SK-N-SH (cell line): Measurements from ENCODE around the gene DPM2. TPM values are rescaled to one million over a fixed set of nuclear protein-coding genes. Genes with fewer than 3 reads are reported as not detected.

Experiments used
- CTCF ChIA-PET: fragments of 300-600, 350-600 bp; formaldehyde crosslinking; extraction: SDS; loops from one replicate; lab custom pipeline; 2021; lab: Yijun Ruan, JAX
- POLR2A ChIA-PET: fragments of 350-600 bp; sonication (Branson Sonifier 250); formaldehyde crosslinking; extraction: SDS; loops from one replicate; lab custom pipeline; 2020; ENCODE audit warnings: antibody characterized with exemption, inconsistent platforms; lab: Yijun Ruan, JAX
- DNase-seq: peaks from one replicate; pipeline ENCODE4 v3.0.0; 2012
- H2AFZ ChIP-seq: fragments of 200-600 bp; sonication (generic); 2 replicates; pipeline ENCODE4 v1.8.1; 2016; ENCODE audit warnings: antibody characterized with exemption, mild to moderate bottlenecking, low read depth
- H3F3A ChIP-seq: fragments of 200-600 bp; sonication (generic); replicated peaks from 2 replicates; pipeline ENCODE3; 2016; ENCODE audit warnings: antibody characterized with exemption, mild to moderate bottlenecking; ENCODE audit not compliant: insufficient read depth
- H3K27ac ChIP-seq, 2 experiments: fragments of 200-500 bp in 1 of 2; fragments of 200-600 bp in 1 of 2; sonication (Bioruptor generic) in 1 of 2; sonication (generic), shearing (Covaris generic) in 1 of 2; 2 replicates each; pipeline versions ENCODE4 v1.5.1 to v1.6.1; 2014 to 2016; ENCODE audit warnings: low read depth in 2 of 2, inconsistent platforms in 1 of 2, low read length in 1 of 2, mild to moderate bottlenecking in 1 of 2, mixed read lengths in 1 of 2
- H3K27me3 ChIP-seq: fragments of 200-600 bp; sonication (generic), shearing (Covaris generic); 2 replicates; pipeline ENCODE4 v1.6.1; 2016; ENCODE audit warnings: mixed run types; ENCODE audit not compliant: insufficient read depth
- H3K36me3 ChIP-seq, 2 experiments: fragments of 200-500 bp in 1 of 2; fragments of 200-600 bp in 1 of 2; sonication (Bioruptor generic) in 1 of 2; sonication (generic) in 1 of 2; replicated peaks in 1 of 2; 2 replicates each; pipeline versions ENCODE3 to v1.5.1; 2014 to 2016; ENCODE audit warnings: low read length in 1 of 2, mild to moderate bottlenecking in 1 of 2; ENCODE audit not compliant: insufficient read depth in 2 of 2, control insufficient read depth in 1 of 2
- H3K4me1 ChIP-seq, 2 experiments: fragments of 200-500 bp in 1 of 2; fragments of 200-600 bp in 1 of 2; sonication (Bioruptor generic) in 1 of 2; sonication (generic), shearing (Covaris generic) in 1 of 2; 2 replicates each; pipeline versions ENCODE4 v1.5.1 to v1.6.1; 2014 to 2016; ENCODE audit warnings: low read depth in 1 of 2, low read length in 1 of 2, mixed run types in 1 of 2; ENCODE audit not compliant: insufficient read depth in 2 of 2, control insufficient read depth in 1 of 2
- H3K4me2 ChIP-seq: fragments of 200-600 bp; sonication (generic), shearing (Covaris generic); 2 replicates; pipeline ENCODE4 v1.6.1; 2017; ENCODE audit warnings: mixed run types
- H3K4me3 ChIP-seq, 2 experiments: fragments of 200-500 bp in 1 of 2; fragments of 200-600 bp in 1 of 2; sonication (Bioruptor generic) in 1 of 2; sonication (generic), shearing (Covaris generic) in 1 of 2; 2 replicates each; pipeline versions ENCODE4 v1.5.1 to v1.8.1; 2014 to 2016; ENCODE audit warnings: low read depth in 2 of 2, inconsistent platforms in 1 of 2, low read length in 1 of 2, mild to moderate bottlenecking in 1 of 2, mixed read lengths in 1 of 2, moderate library complexity in 1 of 2
- H3K79me2 ChIP-seq: fragments of 200-600 bp; sonication (generic); 2 replicates; pipeline ENCODE4 v1.8.1; 2017; ENCODE audit warnings: mild to moderate bottlenecking; ENCODE audit not compliant: insufficient read depth
- H3K9ac ChIP-seq: fragments of 200-600 bp; sonication (generic); 2 replicates; pipeline ENCODE4 v1.6.1; 2017; ENCODE audit warnings: mixed run types
- H3K9me2 ChIP-seq: fragments of 200-600 bp; sonication (generic); 2 replicates; pipeline ENCODE4 v1.6.1; 2017; ENCODE audit warnings: mixed run types
- H3K9me3 ChIP-seq: fragments of 200-600 bp; sonication (generic); 2 replicates; pipeline ENCODE4 v1.6.1; 2017; ENCODE audit warnings: mixed run types, mild to moderate bottlenecking, moderate library complexity
- H4K20me1 ChIP-seq: fragments of 200-600 bp; sonication (generic); 2 replicates; pipeline ENCODE4 v1.6.1; 2017; ENCODE audit warnings: mild to moderate bottlenecking, mixed run types; ENCODE audit not compliant: insufficient read depth
- CHD2 ChIP-seq: fragments of 150-350 bp; IDR thresholded peaks from 2 replicates; pipeline ENCODE4 v1.6.1; 2018; ENCODE audit warnings: low read length; ENCODE audit not compliant: partially characterized antibody
- FOXM1 ChIP-seq: IDR thresholded peaks from 2 replicates; pipeline ENCODE4 v1.4.0; 2012; ENCODE audit warnings: low read depth, mild to moderate bottlenecking
- RCOR1 ChIP-seq: fragments of 150-350 bp; IDR thresholded peaks from 2 replicates; pipeline ENCODE4 v1.6.1; 2017; ENCODE audit warnings: antibody characterized with exemption, low read length
- SIN3A ChIP-seq: IDR thresholded peaks from 2 replicates; pipeline ENCODE4 v1.6.1; 2012; ENCODE audit warnings: low read depth, mild to moderate bottlenecking, low read length, moderate library complexity, borderline replicate concordance
- TCF12 ChIP-seq: IDR thresholded peaks from 2 replicates; pipeline ENCODE4 v1.4.0; 2012
- TEAD4 ChIP-seq: IDR thresholded peaks from 2 replicates; pipeline ENCODE4 v1.4.0; 2012; ENCODE audit warnings: mild to moderate bottlenecking, borderline replicate concordance; ENCODE audit not compliant: insufficient read depth
- USF2 ChIP-seq: fragments of 150-350 bp; IDR thresholded peaks from 2 replicates; pipeline ENCODE4 v1.6.1; 2017; ENCODE audit warnings: antibody characterized with exemption, low read length, low read depth, borderline replicate concordance
- WGBS: methylation state at CpG from one replicate; pipeline ENCODE4 v1.1.6; 2017; ENCODE audit warnings: low lambda C conversion rate; 5-methylcytosine and 5-hydroxymethylcytosine counted together
- polyA plus RNA-seq, 3 experiments: library from polyadenylated mRNA; depleted of rRNA; stranded (reverse); fragments of >200 nt; gene quantifications; 2 replicates each; pipeline ENCODE4 v1.2.3, GENCODE V29; 2012
- TF ChIP-seq, protein P1 (sequence below): IDR thresholded peaks from 2 replicates; pipeline ENCODE4 v1.6.1; 2012; ENCODE audit warnings: mild to moderate bottlenecking, low read depth, low read length, moderate library complexity
- TF ChIP-seq, protein P2 (sequence below): IDR thresholded peaks from 2 replicates; pipeline ENCODE4 v1.4.0; 2012; ENCODE audit warnings: low read depth

DPM2 gene
- polyA plus RNA-seq, 1 of the 3 experiments (the other 2 are of a cell fraction) = 106 TPM

DNA sequence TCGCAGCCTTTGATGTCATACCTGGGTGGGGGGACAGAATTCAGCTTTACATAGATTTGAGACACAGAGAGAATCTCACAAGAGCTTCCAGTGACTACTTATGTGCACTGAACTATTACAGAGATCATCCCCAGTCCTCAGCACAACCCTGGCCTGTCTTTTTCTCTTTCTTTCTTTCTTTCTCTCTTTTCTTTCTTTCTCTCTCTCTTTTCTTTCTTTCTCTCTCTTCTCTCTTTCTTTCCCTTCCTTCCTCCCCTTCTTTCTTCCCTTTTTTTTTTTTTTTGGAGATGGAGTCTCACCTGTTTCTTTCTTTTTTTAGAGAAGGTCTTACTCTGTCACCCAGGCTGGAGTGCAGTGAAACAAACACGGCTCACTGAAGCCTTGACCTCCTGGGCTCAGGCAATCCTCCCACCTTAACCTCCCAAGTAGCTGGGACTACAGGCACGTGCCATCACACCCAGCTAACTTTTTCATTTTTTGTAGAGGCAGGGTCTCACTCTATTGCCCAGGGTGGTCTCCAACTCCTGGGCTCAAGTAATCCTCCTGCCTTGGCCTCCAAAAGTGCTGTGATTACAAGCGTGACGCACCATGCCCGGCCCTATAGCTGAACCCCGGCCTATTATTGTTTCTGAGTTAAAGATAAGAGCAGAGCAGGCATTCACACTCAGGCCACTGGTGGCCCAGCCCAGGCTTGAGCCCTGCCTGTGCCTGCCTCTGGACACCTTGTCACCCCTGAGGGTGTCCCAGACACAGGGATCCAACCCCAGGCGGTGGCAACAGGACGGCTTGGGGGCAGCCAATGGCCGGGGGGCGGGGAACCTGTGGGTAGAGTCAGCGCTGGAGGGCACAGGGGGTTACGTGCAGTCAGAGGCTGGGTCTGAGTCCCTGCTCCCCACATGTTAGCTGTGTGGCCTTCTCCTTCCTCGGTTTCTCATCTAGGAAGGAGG, 11.4 kb downstream of the DPM2 start:
- no peak overlapping the region for H3K4me3 ChIP-seq
- no peaks in the 10 kb centered on the region for H3K9me3 ChIP-seq
- peaks cover 16 to 21% of the 10 kb centered on the region in 2 experiments; a peak in 2 of 4 replicates for H3K4me1 ChIP-seq
- no peak overlapping the region for H2AFZ ChIP-seq
- POLR2A ChIA-PET = interaction anchor here (0.6 kb wide), 1 partner anchor 118 kb away, joined by 4 read pairs; no protein-coding TSS in a partner anchor
- no peaks in the 10 kb centered on the region for H3K27me3 ChIP-seq
- H3F3A ChIP-seq = peaks cover 45% of the 10 kb centered on the region
- no peak overlapping the region for H3K27ac ChIP-seq
- TF ChIP-seq CHD2 = no peak
- TF ChIP-seq USF2 = no peak
- TF ChIP-seq FOXM1 = no peak
- TF ChIP-seq, protein P1, sequence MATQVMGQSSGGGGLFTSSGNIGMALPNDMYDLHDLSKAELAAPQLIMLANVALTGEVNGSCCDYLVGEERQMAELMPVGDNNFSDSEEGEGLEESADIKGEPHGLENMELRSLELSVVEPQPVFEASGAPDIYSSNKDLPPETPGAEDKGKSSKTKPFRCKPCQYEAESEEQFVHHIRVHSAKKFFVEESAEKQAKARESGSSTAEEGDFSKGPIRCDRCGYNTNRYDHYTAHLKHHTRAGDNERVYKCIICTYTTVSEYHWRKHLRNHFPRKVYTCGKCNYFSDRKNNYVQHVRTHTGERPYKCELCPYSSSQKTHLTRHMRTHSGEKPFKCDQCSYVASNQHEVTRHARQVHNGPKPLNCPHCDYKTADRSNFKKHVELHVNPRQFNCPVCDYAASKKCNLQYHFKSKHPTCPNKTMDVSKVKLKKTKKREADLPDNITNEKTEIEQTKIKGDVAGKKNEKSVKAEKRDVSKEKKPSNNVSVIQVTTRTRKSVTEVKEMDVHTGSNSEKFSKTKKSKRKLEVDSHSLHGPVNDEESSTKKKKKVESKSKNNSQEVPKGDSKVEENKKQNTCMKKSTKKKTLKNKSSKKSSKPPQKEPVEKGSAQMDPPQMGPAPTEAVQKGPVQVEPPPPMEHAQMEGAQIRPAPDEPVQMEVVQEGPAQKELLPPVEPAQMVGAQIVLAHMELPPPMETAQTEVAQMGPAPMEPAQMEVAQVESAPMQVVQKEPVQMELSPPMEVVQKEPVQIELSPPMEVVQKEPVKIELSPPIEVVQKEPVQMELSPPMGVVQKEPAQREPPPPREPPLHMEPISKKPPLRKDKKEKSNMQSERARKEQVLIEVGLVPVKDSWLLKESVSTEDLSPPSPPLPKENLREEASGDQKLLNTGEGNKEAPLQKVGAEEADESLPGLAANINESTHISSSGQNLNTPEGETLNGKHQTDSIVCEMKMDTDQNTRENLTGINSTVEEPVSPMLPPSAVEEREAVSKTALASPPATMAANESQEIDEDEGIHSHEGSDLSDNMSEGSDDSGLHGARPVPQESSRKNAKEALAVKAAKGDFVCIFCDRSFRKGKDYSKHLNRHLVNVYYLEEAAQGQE = no peak
- TF ChIP-seq, protein P2, sequence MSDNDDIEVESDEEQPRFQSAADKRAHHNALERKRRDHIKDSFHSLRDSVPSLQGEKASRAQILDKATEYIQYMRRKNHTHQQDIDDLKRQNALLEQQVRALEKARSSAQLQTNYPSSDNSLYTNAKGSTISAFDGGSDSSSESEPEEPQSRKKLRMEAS = no peak
- no peak for TF ChIP-seq TCF12
- no peak for TF ChIP-seq RCOR1
- TF ChIP-seq SIN3A = no peak
- no peak for TF ChIP-seq TEAD4
- H4K20me1 ChIP-seq = no peaks in the 10 kb centered on the region
- no peak for DNase-seq
- H3K79me2 ChIP-seq = no peaks in the 10 kb centered on the region
- CTCF ChIA-PET = interaction anchor here (0.6 to 1.8 kb wide), 4 partner anchors 56 to 192 kb away, joined by 3 to 6 read pairs (median 4); partner anchors contain the start of gene TOR2A
- H3K36me3 ChIP-seq = no peaks in the 10 kb centered on the region
- H3K9me2 ChIP-seq = no peaks in the 10 kb centered on the region
- 95% methylated on average over 9 of the region's 14 CpGs for WGBS
- no peak overlapping the region for H3K9ac ChIP-seq
- H3K4me2 ChIP-seq = no peak overlapping the region
